ENCODE measurements around the gene ACHE.

- TF ChIP-seq GABPA (IDR thresholded peaks at IDR 0.05; ENCODE audit: low read depth) (no peak), CTCF (IDR thresholded peaks at IDR 0.05) (no peak), EZH2phosphoT487 (IDR thresholded peaks at IDR 0.05; ENCODE audit: borderline replicate concordance, low read depth) (no peak)
Observed at GRCh38 chr7:100878013-100878412, 17.7 kb downstream of the ACHE start.

Measured in SK-N-SH (cell line).